IMR-90 (cell line): ENCODE results near the gene RPS6KA2. TPM values are rescaled to one million over a fixed set of nuclear protein-coding genes. Genes with fewer than 3 reads are reported as not detected.

ENCODE experiments used
- ATAC-seq: fragments of 200-7000 bp; cut with Tn5 transposase; 2 replicates; pipeline ENCODE4 v1.9.1; 2020; ENCODE audit warnings: low read depth, mild to moderate bottlenecking, moderate library complexity
- BruUV-seq: library from RNA; stranded (reverse); fragments of 400-500 nt; replicated peaks from 2 replicates; lab custom pipeline; 2021; lab: Mats Ljungman, UMichigan
- CTCF ChIA-PET: fragments of 300-600 bp; formaldehyde crosslinking; extraction: SDS; loops from one replicate; lab custom pipeline; 2021; ENCODE audit warnings: antibody characterized with exemption; lab: Yijun Ruan, JAX
- POLR2A ChIA-PET: fragments of 300-600 bp; sonication (Branson Sonifier 250); formaldehyde crosslinking; loops from one replicate; lab custom pipeline; 2022; ENCODE audit warnings: antibody characterized with exemption; ENCODE audit not compliant: unreplicated experiment; lab: Charles Lee
- DNase-seq: peaks from one replicate; pipeline ENCODE4 v3.0.0; 2013
- H2AFZ ChIP-seq: replicated peaks from 2 replicates; pipeline ENCODE3; 2013; ENCODE audit warnings: low read length, mild to moderate bottlenecking; ENCODE audit not compliant: poor library complexity
- H2AK5ac ChIP-seq: 2 replicates; pipeline ENCODE4 v1.6.1; 2013; ENCODE audit warnings: low read depth, low read length, inconsistent platforms
- H2AK9ac ChIP-seq: replicated peaks from 2 replicates; pipeline ENCODE3; 2013; ENCODE audit warnings: mild to moderate bottlenecking, low read depth, low read length, moderate library complexity; ENCODE audit not compliant: poor library complexity
- H2BK120ac ChIP-seq: 2 replicates; pipeline ENCODE4 v1.6.1; 2013; ENCODE audit warnings: low read depth, low read length, inconsistent platforms
- H2BK15ac ChIP-seq: 3 replicates; pipeline ENCODE4 v1.6.1; 2013; ENCODE audit warnings: low read depth, low read length, inconsistent platforms
- H2BK20ac ChIP-seq: 2 replicates; pipeline ENCODE4 v1.6.1; 2013; ENCODE audit warnings: low read depth, mild to moderate bottlenecking, inconsistent platforms, low read length, moderate library complexity
- H2BK5ac ChIP-seq: 2 replicates; pipeline ENCODE4 v1.6.1; 2013; ENCODE audit warnings: mild to moderate bottlenecking, low read depth, low read length, inconsistent platforms; ENCODE audit not compliant: poor library complexity, severe bottlenecking
- H3K14ac ChIP-seq: replicated peaks from 2 replicates; pipeline ENCODE4 v1.6.1; 2013; ENCODE audit warnings: low read depth, low read length, inconsistent platforms
- H3K18ac ChIP-seq: 2 replicates; pipeline ENCODE4 v1.6.1; 2013; ENCODE audit warnings: low read depth, low read length, control low read depth
- H3K23ac ChIP-seq: 2 replicates; pipeline ENCODE4 v1.6.1; 2013; ENCODE audit warnings: low read depth, low read length, inconsistent platforms
- H3K27ac ChIP-seq: 2 replicates; pipeline ENCODE4 v1.5.1; 2013; ENCODE audit warnings: mild to moderate bottlenecking, control low read depth, low read length; ENCODE audit not compliant: insufficient read depth
- H3K27me3 ChIP-seq: 2 replicates; pipeline ENCODE4 v1.6.1; 2013; ENCODE audit warnings: low read length; ENCODE audit not compliant: control insufficient read depth, insufficient read depth
- H3K36me3 ChIP-seq: 2 replicates; pipeline ENCODE4 v1.6.1; 2013; ENCODE audit warnings: low read length, mixed read lengths; ENCODE audit not compliant: control insufficient read depth, insufficient read depth
- H3K4ac ChIP-seq: 2 replicates; pipeline ENCODE4 v1.6.1; 2013; ENCODE audit warnings: low read depth, low read length, inconsistent platforms
- H3K4me1 ChIP-seq: 2 replicates; pipeline ENCODE4 v1.6.1; 2013; ENCODE audit warnings: low read length, mixed read lengths; ENCODE audit not compliant: control insufficient read depth, insufficient read depth
- H3K4me2 ChIP-seq: 2 replicates; pipeline ENCODE4 v1.6.1; 2013; ENCODE audit warnings: low read depth, mild to moderate bottlenecking, control low read depth, low read length, moderate library complexity
- H3K4me3 ChIP-seq: 2 replicates; pipeline ENCODE4 v1.5.1; 2013; ENCODE audit warnings: low read depth, mild to moderate bottlenecking, control low read depth, low read length, moderate library complexity; ENCODE audit not compliant: insufficient read depth
- H3K56ac ChIP-seq: 2 replicates; pipeline ENCODE4 v1.6.1; 2013; ENCODE audit warnings: low read length, inconsistent platforms; ENCODE audit not compliant: insufficient read depth; ENCODE audit errors: extremely low read depth
- H3K79me1 ChIP-seq, 2 experiments: 2 replicates each; pipeline ENCODE4 v1.6.1; 2013; ENCODE audit warnings: low read length in 2 of 2, inconsistent platforms in 1 of 2, low read depth in 1 of 2
- H3K9ac ChIP-seq: 2 replicates; pipeline ENCODE4 v1.6.1; 2013; ENCODE audit warnings: low read depth, low read length, control low read depth
- H3K9me1 ChIP-seq: 2 replicates; pipeline ENCODE4 v1.6.1; 2013; ENCODE audit warnings: low read length, inconsistent platforms; ENCODE audit not compliant: insufficient read depth
- H3K9me3 ChIP-seq: 2 replicates; pipeline ENCODE4 v1.6.1; 2013; ENCODE audit warnings: low read length; ENCODE audit not compliant: control insufficient read depth, insufficient read depth
- H4K20me1 ChIP-seq: 2 replicates; pipeline ENCODE4 v1.6.1; 2013; ENCODE audit warnings: low read length, inconsistent platforms; ENCODE audit not compliant: insufficient read depth
- H4K5ac ChIP-seq: 2 replicates; pipeline ENCODE4 v1.6.1; 2013; ENCODE audit warnings: mild to moderate bottlenecking, low read depth, low read length, control low read depth
- H4K8ac ChIP-seq, 2 experiments: 2 replicates each; pipeline ENCODE4 v1.6.1; 2013; ENCODE audit warnings: low read depth in 2 of 2, low read length in 2 of 2, control low read depth in 1 of 2, inconsistent platforms in 1 of 2
- H4K91ac ChIP-seq: 2 replicates; pipeline ENCODE4 v1.6.1; 2013; ENCODE audit warnings: low read depth, low read length, inconsistent platforms; ENCODE audit not compliant: insufficient read depth
- BHLHE40 ChIP-seq: fragments of 150-350 bp; IDR thresholded peaks from 2 replicates; pipeline ENCODE4 v1.6.1; 2016; ENCODE audit warnings: mild to moderate bottlenecking, low read depth, low read length
- CEBPB ChIP-seq: IDR thresholded peaks from 2 replicates; pipeline ENCODE4 v1.6.1; 2012; ENCODE audit warnings: low read depth, low read length, improper control_type of control experiment
- CHD1 ChIP-seq: IDR thresholded peaks from 2 replicates; pipeline ENCODE4 v1.6.1; 2012; ENCODE audit warnings: low read depth, low read length, improper control_type of control experiment
- CTCF ChIP-seq: conservative IDR thresholded peaks from 2 replicates; pipeline ENCODE4 v1.5.1; 2012; ENCODE audit warnings: mild to moderate bottlenecking, low read depth, low read length, improper control_type of control experiment
- FOS ChIP-seq: fragments of 150-350 bp; IDR thresholded peaks from 2 replicates; pipeline ENCODE4 v1.6.1; 2016; ENCODE audit warnings: low read depth, low read length
- MAFK ChIP-seq: IDR thresholded peaks from 2 replicates; pipeline ENCODE4 v1.6.1; 2012; ENCODE audit warnings: low read depth, low read length, improper control_type of control experiment
- MAZ ChIP-seq: IDR thresholded peaks from 2 replicates; pipeline ENCODE4 v1.6.1; 2012; ENCODE audit warnings: low read depth, mild to moderate bottlenecking, low read length, improper control_type of control experiment, moderate library complexity, borderline replicate concordance
- MXI1 ChIP-seq: IDR thresholded peaks from 2 replicates; pipeline ENCODE4 v1.6.1; 2012; ENCODE audit warnings: low read depth, mild to moderate bottlenecking, low read length, moderate library complexity, borderline replicate concordance
- NFE2L2 ChIP-seq: fragments of 150-350 bp; IDR thresholded peaks from 2 replicates; pipeline ENCODE4 v1.6.1; 2016; ENCODE audit warnings: low read depth, mild to moderate bottlenecking, low read length
- POLR2A ChIP-seq: IDR thresholded peaks from 2 replicates; pipeline ENCODE4 v1.6.1; 2012; ENCODE audit warnings: mild to moderate bottlenecking, low read depth, low read length
- RAD21 ChIP-seq: IDR thresholded peaks from 2 replicates; pipeline ENCODE4 v1.6.1; 2012; ENCODE audit warnings: low read length, improper control_type of control experiment
- RCOR1 ChIP-seq: IDR thresholded peaks from 2 replicates; pipeline ENCODE4 v1.6.1; 2012; ENCODE audit warnings: mild to moderate bottlenecking, low read length, improper control_type of control experiment; ENCODE audit not compliant: insufficient replicate concordance
- RFX5 ChIP-seq: IDR thresholded peaks from 2 replicates; pipeline ENCODE4 v1.8.0; 2012; ENCODE audit warnings: low read depth, mild to moderate bottlenecking, low read length, moderate library complexity
- SMC3 ChIP-seq: fragments of 150-350 bp; IDR thresholded peaks from 2 replicates; pipeline ENCODE4 v1.6.1; 2016; ENCODE audit warnings: low read depth, mild to moderate bottlenecking, antibody characterized with exemption, low read length, moderate library complexity
- USF2 ChIP-seq: fragments of 150-350 bp; IDR thresholded peaks from 2 replicates; pipeline ENCODE4 v1.6.1; 2017; ENCODE audit warnings: mild to moderate bottlenecking, antibody characterized with exemption, low read length, low read depth
- WGBS, 2 experiments: methylation state at CpG; one replicate each; pipeline versions ENCODE4 v1.1.5 to v1.1.7; 2013; ENCODE audit warnings: missing lambda C conversion rate in 2 of 2; ENCODE audit not compliant: insufficient read length in 1 of 2; ENCODE audit errors: extremely low coverage in 2 of 2; 5-methylcytosine and 5-hydroxymethylcytosine counted together
- dilution Hi-C: fragments of 300-500 bp; cut with HindIII; formaldehyde crosslinking; loops from one replicate; pipeline ENCODE4 v1.14.3; 2018; ENCODE audit warnings: low sequenced_read_pairs; ENCODE audit not compliant: unreplicated experiment
- in situ Hi-C: fragments of 300-500 bp; cut with MboI; formaldehyde crosslinking; loops from 3 replicates; pipeline ENCODE4 v1.14.3; 2019; ENCODE audit warnings: low sequenced_read_pairs, inconsistent platforms, mixed read lengths
- intact Hi-C: fragments of 100-400 bp; cut with micrococcal nuclease; formaldehyde crosslinking; loops from 2 replicates; pipeline ENCODE4 v1.10.0; 2022
- polyA plus RNA-seq, 3 experiments: library from polyadenylated mRNA; depleted of rRNA; stranded (reverse); fragments of >200 nt; gene quantifications; 2 replicates each; pipeline ENCODE4 v1.2.3, GENCODE V29; 2012; ENCODE audit warnings: low replicate concordance in 1 of 3
- total RNA-seq: library from RNA; depleted of rRNA; stranded (reverse); fragments of >200 nt; gene quantifications from 2 replicates; pipeline ENCODE4 v1.2.3, GENCODE V29; 2012
- TF ChIP-seq, protein P1 (sequence below): fragments of 150-350 bp; IDR thresholded peaks from 2 replicates; pipeline ENCODE4 v1.6.1; 2016; ENCODE audit warnings: low read depth, mild to moderate bottlenecking, low read length, moderate library complexity, borderline replicate concordance

RPS6KA2 gene
- total and polyA plus RNA-seq, 2 of the 4 experiments (the other 2 are of a cell fraction), result 26.9 to 31.3 TPM

GRCh38 chr6:166471797-166472260, 155.2 kb downstream of the RPS6KA2 start:
- ATAC-seq (no peak), DNase-seq (no peak)
- Histone ChIP-seq H3K4me3 (no peak overlapping the region), H2BK120ac (no peak overlapping the region), H3K27ac (no peak overlapping the region), H2AK5ac (no peak overlapping the region), H4K5ac (no peak overlapping the region), H3K36me3 (peaks cover 37% of the 10 kb centered on the region), H3K56ac (no peak overlapping the region), H2BK20ac (no peak overlapping the region), H4K20me1 (peaks cover 2% of the 10 kb centered on the region; the same call in 1 of the 2 replicates), H3K4me2 (no peak overlapping the region), H2BK15ac (no peak overlapping the region), H2AK9ac (no peak overlapping the region), H2BK5ac (no peak overlapping the region), H4K91ac (no peak overlapping the region), H3K4me1 (no peaks in the 10 kb centered on the region; the same call in 1 of the 2 replicates), H3K9me3 (no peaks in the 10 kb centered on the region), H3K14ac (no peak overlapping the region), H3K79me1 (no peaks in the 10 kb centered on the region), H3K18ac (no peak overlapping the region), H3K23ac (no peak overlapping the region), H2AFZ (no peak overlapping the region), H3K9ac (no peak overlapping the region), H3K27me3 (no peaks in the 10 kb centered on the region), H4K8ac (no peak overlapping the region), H3K4ac (no peak overlapping the region), H3K9me1 (peaks cover 4% of the 10 kb centered on the region)
- intact Hi-C loops (no loop called here), dilution Hi-C loops (no loop called here), in situ Hi-C loops (no loop called here)
- WGBS, 2 experiments, result 90% methylated on average over 2 of the region's 10 CpGs; no CpG with 5 or more reads in 1 of the 2 experiments
- ChIA-PET CTCF (no interaction called here), POLR2A (no interaction called here)
- no TSS peak for BruUV-seq
- TF ChIP-seq MXI1 (no peak), RAD21 (no peak), MAZ (no peak), CHD1 (no peak), RCOR1 (no peak), POLR2A (no peak), NFE2L2 (no peak), BHLHE40 (no peak), USF2 (no peak), CEBPB (no peak), CTCF (no peak), RFX5 (no peak), SMC3 (no peak), FOS (no peak), MAFK (no peak)
- TF ChIP-seq, protein P1, sequence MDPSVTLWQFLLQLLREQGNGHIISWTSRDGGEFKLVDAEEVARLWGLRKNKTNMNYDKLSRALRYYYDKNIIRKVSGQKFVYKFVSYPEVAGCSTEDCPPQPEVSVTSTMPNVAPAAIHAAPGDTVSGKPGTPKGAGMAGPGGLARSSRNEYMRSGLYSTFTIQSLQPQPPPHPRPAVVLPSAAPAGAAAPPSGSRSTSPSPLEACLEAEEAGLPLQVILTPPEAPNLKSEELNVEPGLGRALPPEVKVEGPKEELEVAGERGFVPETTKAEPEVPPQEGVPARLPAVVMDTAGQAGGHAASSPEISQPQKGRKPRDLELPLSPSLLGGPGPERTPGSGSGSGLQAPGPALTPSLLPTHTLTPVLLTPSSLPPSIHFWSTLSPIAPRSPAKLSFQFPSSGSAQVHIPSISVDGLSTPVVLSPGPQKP, result no peak
